H1 (cell line): ENCODE data around the gene CYBA. TPM values are rescaled to one million over a fixed set of nuclear protein-coding genes. Genes with fewer than 3 reads are reported as not detected.

ENCODE experiments used
- CTCF ChIA-PET: fragments of 300-600 bp; sonication (Branson Sonifier 250); formaldehyde crosslinking; loops from one replicate; lab custom pipeline; 2021; ENCODE audit not compliant: partially characterized antibody; lab: Charles Lee
- POLR2A ChIA-PET: fragments of 300-600 bp; sonication (Branson Sonifier 250); formaldehyde crosslinking; loops from one replicate; lab custom pipeline; 2021; ENCODE audit warnings: inconsistent platforms; ENCODE audit not compliant: partially characterized antibody; lab: Charles Lee
- DNase-seq, 2 experiments: peaks; one replicate each; pipeline versions ENCODE4 v3.0.0 to v3.0.0-alpha.2; 2010 to 2022; ENCODE audit warnings: low spot score in 2 of 2, low read depth in 1 of 2, mixed read lengths in 1 of 2
- FAIRE-seq: peaks from 2 replicates; lab custom pipeline; 2011; peaks lifted over from hg19 to GRCh38; lab: Jason Lieb, UNC
- H2AFZ ChIP-seq: 2 replicates; pipeline ENCODE4 v1.8.1; 2012; ENCODE audit warnings: low read length, inconsistent platforms
- H2AK5ac ChIP-seq: 2 replicates; pipeline ENCODE4 v1.6.1; 2013; ENCODE audit warnings: low read depth, low read length
- H2BK120ac ChIP-seq: replicated peaks from 2 replicates; pipeline ENCODE3; 2013; ENCODE audit warnings: low read depth, low read length, inconsistent platforms
- H2BK12ac ChIP-seq: 2 replicates; pipeline ENCODE4 v1.6.1; 2013; ENCODE audit warnings: low read depth, low read length
- H2BK15ac ChIP-seq: 2 replicates; pipeline ENCODE4 v1.6.1; 2013; ENCODE audit warnings: low read length
- H2BK20ac ChIP-seq: 2 replicates; pipeline ENCODE4 v1.6.1; 2013; ENCODE audit warnings: low read length
- H2BK5ac ChIP-seq: 2 replicates; pipeline ENCODE4 v1.6.1; 2013; ENCODE audit warnings: low read depth, low read length
- H3K14ac ChIP-seq: 2 replicates; pipeline ENCODE4 v1.6.1; 2013; ENCODE audit warnings: inconsistent platforms; ENCODE audit not compliant: insufficient read length
- H3K18ac ChIP-seq: 2 replicates; pipeline ENCODE4 v1.6.1; 2013; ENCODE audit warnings: low read length; ENCODE audit errors: extremely low read depth
- H3K23ac ChIP-seq: 2 replicates; pipeline ENCODE4 v1.6.1; 2013; ENCODE audit warnings: inconsistent platforms; ENCODE audit not compliant: insufficient read length
- H3K23me2 ChIP-seq: 2 replicates; pipeline ENCODE4 v1.6.1; 2013; ENCODE audit warnings: low read depth, low read length
- H3K27ac ChIP-seq: 2 replicates; pipeline ENCODE4 v1.6.1; 2011; ENCODE audit warnings: low read depth, low read length, inconsistent platforms
- H3K27me3 ChIP-seq, 4 experiments: replicated peaks in 1 of 4; 1 replicate in 1 of 4; 2 replicates in 3 of 4; pipeline versions ENCODE4 v1.6.1 to v1.8.1; 2011 to 2013; ENCODE audit warnings: low read length in 3 of 4, mild to moderate bottlenecking in 3 of 4, inconsistent platforms in 2 of 4, mixed read lengths in 2 of 4, moderate library complexity in 1 of 4; ENCODE audit not compliant: control insufficient read depth in 3 of 4, insufficient read depth in 3 of 4; ENCODE audit errors: extremely low read depth in 1 of 4
- H3K36me3 ChIP-seq, 4 experiments: 2 replicates each; pipeline versions ENCODE4 v1.6.1 to v1.8.1; 2011 to 2013; ENCODE audit warnings: mild to moderate bottlenecking in 4 of 4, low read length in 3 of 4, moderate library complexity in 2 of 4, control low read depth in 1 of 4, inconsistent platforms in 1 of 4; ENCODE audit not compliant: insufficient read depth in 4 of 4, control insufficient read depth in 2 of 4
- H3K4ac ChIP-seq: replicated peaks from 2 replicates; pipeline ENCODE3; 2013; ENCODE audit warnings: low read length, low read depth, mixed read lengths, inconsistent platforms; ENCODE audit not compliant: insufficient read length
- H3K4me1 ChIP-seq, 4 experiments: replicated peaks in 1 of 4; 1 replicate in 1 of 4; 2 replicates in 3 of 4; pipeline versions ENCODE4 v1.6.1 to v1.8.1; 2011 to 2013; ENCODE audit warnings: low read length in 3 of 4, inconsistent platforms in 2 of 4, mixed read lengths in 1 of 4; ENCODE audit not compliant: insufficient read depth in 4 of 4, control insufficient read depth in 3 of 4
- H3K4me2 ChIP-seq, 2 experiments: 2 replicates each; pipeline versions ENCODE4 v1.6.1 to v1.8.1; 2011 to 2013; ENCODE audit warnings: low read depth in 2 of 2, low read length in 2 of 2, control low read depth in 1 of 2, inconsistent platforms in 1 of 2, mild to moderate bottlenecking in 1 of 2; ENCODE audit not compliant: insufficient read depth in 1 of 2
- H3K4me3 ChIP-seq, 4 experiments: fragments of 200-600, 300-600 bp in 1 of 4; sonication (generic), shearing (Covaris generic), sonication (Bioruptor Twin) in 1 of 4; 2 replicates each; pipeline versions ENCODE4 v1.5.1 to v1.8.1; 2011 to 2016; ENCODE audit warnings: low read length in 4 of 4, low read depth in 3 of 4, control low read depth in 2 of 4, inconsistent platforms in 2 of 4, mild to moderate bottlenecking in 2 of 4, mixed read lengths in 1 of 4, moderate library complexity in 1 of 4; ENCODE audit not compliant: insufficient read depth in 2 of 4; ENCODE audit errors: extremely low read depth in 1 of 4
- H3K56ac ChIP-seq: replicated peaks from 2 replicates; pipeline ENCODE3; 2013; ENCODE audit warnings: low read depth, mild to moderate bottlenecking, mixed read lengths, low read length, inconsistent platforms; ENCODE audit not compliant: insufficient read length
- H3K79me1 ChIP-seq: 2 replicates; pipeline ENCODE4 v1.6.1; 2013; ENCODE audit warnings: low read depth, low read length, control low read depth
- H3K79me2 ChIP-seq, 2 experiments: 2 replicates each; pipeline versions ENCODE4 v1.6.1 to v1.8.1; 2012 to 2013; ENCODE audit warnings: low read length in 2 of 2, mild to moderate bottlenecking in 2 of 2, inconsistent platforms in 1 of 2; ENCODE audit not compliant: insufficient read depth in 2 of 2, control insufficient read depth in 1 of 2
- H3K9ac ChIP-seq, 4 experiments: replicated peaks in 1 of 4; 1 replicate in 1 of 4; 2 replicates in 3 of 4; pipeline versions ENCODE4 v1.6.1 to v1.8.1; 2011 to 2013; ENCODE audit warnings: low read depth in 3 of 4, low read length in 3 of 4, control low read depth in 2 of 4, mild to moderate bottlenecking in 2 of 4, moderate library complexity in 2 of 4, inconsistent platforms in 1 of 4; ENCODE audit errors: extremely low read depth in 1 of 4
- H3K9me3 ChIP-seq, 2 experiments: 2 replicates each; pipeline versions ENCODE4 v1.6.1 to v1.8.1; 2012 to 2013; ENCODE audit warnings: mild to moderate bottlenecking in 2 of 2, moderate library complexity in 2 of 2, control low read depth in 1 of 2, inconsistent platforms in 1 of 2, low read depth in 1 of 2, low read length in 1 of 2, mixed read lengths in 1 of 2; ENCODE audit not compliant: insufficient read depth in 2 of 2
- H4K20me1 ChIP-seq, 2 experiments: replicated peaks in 1 of 2; 2 replicates each; pipeline versions ENCODE3 to v1.8.1; 2011 to 2013; ENCODE audit warnings: inconsistent platforms in 2 of 2, low read length in 2 of 2, mild to moderate bottlenecking in 1 of 2; ENCODE audit not compliant: insufficient read depth in 2 of 2, control insufficient read depth in 1 of 2
- H4K5ac ChIP-seq: 2 replicates; pipeline ENCODE4 v1.6.1; 2013; ENCODE audit warnings: low read length, low read depth, mixed read lengths, inconsistent platforms; ENCODE audit not compliant: insufficient read length
- H4K8ac ChIP-seq: 2 replicates; pipeline ENCODE4 v1.8.0; 2013; ENCODE audit warnings: mild to moderate bottlenecking, moderate library complexity, low read length, inconsistent platforms; ENCODE audit not compliant: insufficient read depth; ENCODE audit errors: extremely low read depth
- H4K91ac ChIP-seq: replicated peaks from 2 replicates; pipeline ENCODE3; 2013; ENCODE audit warnings: low read length, mixed read lengths, inconsistent platforms; ENCODE audit not compliant: insufficient read length
- ATF3 ChIP-seq: IDR thresholded peaks from 2 replicates; pipeline ENCODE4 v1.6.1; 2011; ENCODE audit warnings: low read depth, mild to moderate bottlenecking, low read length; ENCODE audit not compliant: insufficient read depth
- BRCA1 ChIP-seq: IDR thresholded peaks from 2 replicates; pipeline ENCODE4 v1.6.1; 2012; ENCODE audit warnings: low read depth, low read length, improper control_type of control experiment
- CEBPB ChIP-seq: IDR thresholded peaks from 2 replicates; pipeline ENCODE4 v1.6.1; 2012; ENCODE audit warnings: low read depth, low read length
- CHD2 ChIP-seq: IDR thresholded peaks from 2 replicates; pipeline ENCODE4 v1.6.1; 2012; ENCODE audit warnings: low read length, improper control_type of control experiment
- GABPA ChIP-seq: IDR thresholded peaks from 2 replicates; pipeline ENCODE4 v1.6.1; 2011; ENCODE audit warnings: mild to moderate bottlenecking, low read length, moderate library complexity, borderline replicate concordance; ENCODE audit not compliant: insufficient read depth
- HDAC6 ChIP-seq: IDR thresholded peaks from one replicate; pipeline ENCODE4 v1.7.1; 2012; ENCODE audit warnings: low read depth, mild to moderate bottlenecking, inconsistent platforms, low read length, moderate library complexity
- JUND ChIP-seq: IDR thresholded peaks from 2 replicates; pipeline ENCODE4 v1.6.1; 2011; ENCODE audit warnings: mild to moderate bottlenecking, improper control_type of control experiment, low read length
- KDM1A ChIP-seq: fragments of 200-600, 300-600 bp; sonication (generic); IDR thresholded peaks from 2 replicates; pipeline ENCODE4 v1.7.1; 2016; ENCODE audit warnings: mild to moderate bottlenecking, low read length, borderline replicate concordance
- SIN3A ChIP-seq, 2 experiments: IDR thresholded peaks in 1 of 2; conservative IDR thresholded peaks in 1 of 2; 2 replicates each; pipeline ENCODE4 v1.6.1; 2011 to 2012; ENCODE audit warnings: low read length in 2 of 2, improper control_type of control experiment in 1 of 2, low read depth in 1 of 2, mild to moderate bottlenecking in 1 of 2
- SUZ12 ChIP-seq: fragments of 200-600 bp; sonication (generic); IDR thresholded peaks from 2 replicates; pipeline ENCODE4 v1.6.1; 2012; ENCODE audit warnings: mild to moderate bottlenecking, inconsistent platforms, low read length, moderate library complexity, mixed read lengths
- WGBS, 2 experiments: shearing (Covaris generic) in 1 of 2; methylation state at CpG; one replicate each; pipeline versions ENCODE4 v1.1.6 to v1.1.7; 2013 to 2015; ENCODE audit warnings: low lambda C conversion rate in 2 of 2, mixed read lengths in 2 of 2, inconsistent platforms in 1 of 2, low coverage in 1 of 2, missing lambda C conversion rate in 1 of 2; ENCODE audit not compliant: insufficient replicate concordance in 2 of 2, insufficient coverage in 1 of 2, insufficient read length in 1 of 2; ENCODE audit errors: extremely low coverage in 1 of 2, missing lambda C conversion rate in 1 of 2; 5-methylcytosine and 5-hydroxymethylcytosine counted together
- polyA plus RNA-seq, 7 experiments: library from polyadenylated mRNA; depleted of rRNA in 3 of 7; stranded (reverse) in 5 of 7; unstranded in 2 of 7; fragments of >200 nt in 5 of 7; fragments of 200-250 nt in 2 of 7; gene quantifications; 1 replicate in 5 of 7; 2 replicates in 1 of 7; 4 replicates in 1 of 7; pipeline versions ENCODE4 v1.2.1 to v1.2.3, GENCODE V29; 2011 to 2013; ENCODE audit warnings: missing spikeins in 2 of 7, mixed read lengths in 2 of 7
- total RNA-seq: library from RNA; stranded (reverse); fragmentation: NEBNext Ultra II Directional; extraction: Animal tissue kit (Norgen Biotek cat#: 25700); gene quantifications from 2 replicates; pipeline ENCODE4 v1.2.1, GENCODE V29; 2021
- TF ChIP-seq, protein P1 (sequence below): IDR thresholded peaks from 2 replicates; pipeline ENCODE4 v1.6.1; 2011; ENCODE audit warnings: low read length, improper control_type of control experiment

The CYBA gene
- total and polyA plus RNA-seq, 2 of the 8 experiments (the other 6 are each of a cell fraction or from before 2014, with no cell fraction given), result 136 to 254 TPM

- H3K27ac ChIP-seq, result no peak overlapping the region
- H2BK5ac ChIP-seq, result no peak overlapping the region
- no peak overlapping the region for H2AFZ ChIP-seq
- CTCF ChIA-PET, result interaction anchor here (0.7 to 1.5 kb wide), 6 partner anchors 9 to 50 kb away, joined by 3 to 5 read pairs (median 4); no protein-coding TSS in a partner anchor
- H3K18ac ChIP-seq, result no peak overlapping the region
- peaks cover 2% of the 10 kb centered on the region; the same call in 1 of the 2 replicates for H3K23me2 ChIP-seq
- FAIRE-seq (no peak), DNase-seq (no peak)
- H3K9ac ChIP-seq, result no peak overlapping the region
- H2BK120ac ChIP-seq, result no peak overlapping the region
- H3K36me3 ChIP-seq, result peaks cover 3 to 29% (median 4%) of the 10 kb centered on the region in 4 experiments; a peak in 7 of 8 replicates
- peaks cover 0 to 6% (median 4%) of the 10 kb centered on the region in 4 experiments; a peak in 5 of 7 replicates for H3K4me1 ChIP-seq
- no peak overlapping the region for H2BK12ac ChIP-seq
- POLR2A ChIA-PET, result no interaction called here
- H3K9me3 ChIP-seq, result no peaks in the 10 kb centered on the region
- H3K27me3 ChIP-seq, result no peaks in the 10 kb centered on the region
- no peak overlapping the region for H2BK15ac ChIP-seq
- no peak overlapping the region for H3K23ac ChIP-seq
- peaks cover 2 to 35% of the 10 kb centered on the region in 2 experiments for H4K20me1 ChIP-seq
- H3K4ac ChIP-seq, result no peak overlapping the region
- H3K79me2 ChIP-seq, result peaks cover 0 to 19% of the 10 kb centered on the region in 2 experiments; a peak in 3 of 4 replicates
- H4K5ac ChIP-seq, result no peak overlapping the region
- H3K4me2 ChIP-seq, result no peak overlapping the region
- H4K8ac ChIP-seq, result no peak overlapping the region; the same call in 1 of the 2 replicates
- no peak overlapping the region for H2BK20ac ChIP-seq
- H3K4me3 ChIP-seq, result no peak overlapping the region
- WGBS, 2 experiments, result 92% methylated on average over 19 of the region's 29 CpGs; no CpG with 5 or more reads in 1 of the 2 experiments
- no peak overlapping the region for H4K91ac ChIP-seq
- H3K14ac ChIP-seq, result no peak overlapping the region
- H3K79me1 ChIP-seq, result peaks cover 2% of the 10 kb centered on the region; the same call in 1 of the 2 replicates
- TF ChIP-seq CEBPB (no peak), JUND (no peak), KDM1A (no peak), HDAC6 (no peak), CHD2 (no peak), GABPA (no peak), BRCA1 (no peak), SUZ12 (no peak), ATF3 (no peak), SIN3A (conservative IDR thresholded peaks at IDR 0.05 in 1 of 2, IDR thresholded peaks at IDR 0.05 in 1 of 2; ENCODE audit: low read depth in 1 of 2, low read length in 2 of 2) (no peak)
- TF ChIP-seq, protein P1, sequence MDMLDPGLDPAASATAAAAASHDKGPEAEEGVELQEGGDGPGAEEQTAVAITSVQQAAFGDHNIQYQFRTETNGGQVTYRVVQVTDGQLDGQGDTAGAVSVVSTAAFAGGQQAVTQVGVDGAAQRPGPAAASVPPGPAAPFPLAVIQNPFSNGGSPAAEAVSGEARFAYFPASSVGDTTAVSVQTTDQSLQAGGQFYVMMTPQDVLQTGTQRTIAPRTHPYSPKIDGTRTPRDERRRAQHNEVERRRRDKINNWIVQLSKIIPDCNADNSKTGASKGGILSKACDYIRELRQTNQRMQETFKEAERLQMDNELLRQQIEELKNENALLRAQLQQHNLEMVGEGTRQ, result no peak
- no peak overlapping the region for H2AK5ac ChIP-seq
- no peak overlapping the region for H3K56ac ChIP-seq
These were observed 5.0 kb upstream of the CYBA start for GRCh38 chr16:88655733-88656281.
